ENCODE results near the gene LYPD6.

The LYPD6 gene

DNA sequence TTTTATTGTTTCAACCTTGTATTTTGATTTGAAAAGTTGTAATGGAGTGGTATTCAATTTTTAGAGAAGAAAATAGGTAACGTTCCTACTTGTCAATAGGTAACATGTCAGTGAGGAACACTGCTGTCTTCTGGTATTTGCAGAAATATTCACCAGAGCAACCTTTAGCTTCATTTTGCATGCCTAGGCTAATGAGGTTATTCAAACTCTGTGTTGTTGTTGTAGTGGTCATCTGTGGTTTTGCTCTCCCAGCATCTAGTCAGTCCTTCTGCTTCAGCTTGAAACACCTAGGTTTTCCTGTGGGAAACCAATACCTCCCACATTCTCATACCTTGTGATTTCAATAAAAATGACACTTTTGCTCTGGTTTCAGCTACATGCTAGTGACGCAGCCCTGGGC lies 98.4 kb downstream of the LYPD6 start:
- DNase-seq (ENCODE audit: low spot score), result no peak
- TF ChIP-seq, protein P1, sequence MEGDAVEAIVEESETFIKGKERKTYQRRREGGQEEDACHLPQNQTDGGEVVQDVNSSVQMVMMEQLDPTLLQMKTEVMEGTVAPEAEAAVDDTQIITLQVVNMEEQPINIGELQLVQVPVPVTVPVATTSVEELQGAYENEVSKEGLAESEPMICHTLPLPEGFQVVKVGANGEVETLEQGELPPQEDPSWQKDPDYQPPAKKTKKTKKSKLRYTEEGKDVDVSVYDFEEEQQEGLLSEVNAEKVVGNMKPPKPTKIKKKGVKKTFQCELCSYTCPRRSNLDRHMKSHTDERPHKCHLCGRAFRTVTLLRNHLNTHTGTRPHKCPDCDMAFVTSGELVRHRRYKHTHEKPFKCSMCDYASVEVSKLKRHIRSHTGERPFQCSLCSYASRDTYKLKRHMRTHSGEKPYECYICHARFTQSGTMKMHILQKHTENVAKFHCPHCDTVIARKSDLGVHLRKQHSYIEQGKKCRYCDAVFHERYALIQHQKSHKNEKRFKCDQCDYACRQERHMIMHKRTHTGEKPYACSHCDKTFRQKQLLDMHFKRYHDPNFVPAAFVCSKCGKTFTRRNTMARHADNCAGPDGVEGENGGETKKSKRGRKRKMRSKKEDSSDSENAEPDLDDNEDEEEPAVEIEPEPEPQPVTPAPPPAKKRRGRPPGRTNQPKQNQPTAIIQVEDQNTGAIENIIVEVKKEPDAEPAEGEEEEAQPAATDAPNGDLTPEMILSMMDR (IDR thresholded peaks at IDR 0.05; ENCODE audit: borderline replicate concordance, control extremely low read depth, extremely low read depth, insufficient read depth, missing control alignments), result no peak

DNA sequence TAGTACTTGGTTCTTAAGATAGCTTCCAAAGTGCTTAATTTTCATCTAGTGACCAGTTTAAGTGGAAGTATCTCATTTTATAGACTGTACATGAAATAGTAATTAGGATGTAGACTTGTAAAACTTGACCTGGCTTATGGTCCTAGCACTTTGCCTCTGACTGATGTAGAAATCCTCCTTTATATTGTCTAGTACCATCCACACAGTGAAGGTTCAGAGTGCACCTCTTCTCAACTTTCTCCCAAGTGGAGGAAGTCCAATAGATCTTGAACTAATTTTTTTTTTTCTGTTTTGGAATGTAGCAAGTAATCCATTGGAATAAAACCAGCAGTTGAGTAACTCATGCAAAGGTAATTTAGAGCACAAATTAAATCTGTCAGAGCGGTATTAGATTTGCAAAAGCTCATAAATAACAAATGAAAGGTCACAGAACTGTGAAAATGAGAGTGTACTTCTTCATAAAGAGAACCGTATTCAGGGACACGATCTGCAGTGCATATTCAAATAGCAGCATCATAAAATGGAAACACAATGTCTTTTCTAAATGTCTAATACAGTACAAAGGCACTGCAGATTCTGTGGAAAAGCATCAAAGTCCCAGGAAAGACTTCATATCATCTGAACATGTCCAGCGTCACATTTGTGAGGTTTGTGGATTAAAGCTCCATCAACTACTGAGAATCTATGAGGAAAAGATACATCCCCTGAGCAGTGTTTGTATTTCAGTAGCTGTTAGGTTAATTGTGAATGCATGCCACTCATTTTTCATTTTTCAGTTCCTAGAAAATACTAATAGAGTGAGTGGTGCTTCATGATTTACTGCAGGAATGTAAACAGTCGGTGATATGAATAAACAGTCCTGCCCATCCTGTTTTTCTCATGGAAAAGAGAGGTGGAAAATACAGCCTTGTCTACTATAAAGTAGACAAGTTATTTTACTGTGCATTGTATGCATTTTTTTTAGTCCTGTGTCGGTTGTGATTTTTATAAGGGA lies 100.7 kb downstream of the LYPD6 start:
- TF ChIP-seq, protein P1 (IDR thresholded peaks at IDR 0.05; ENCODE audit: borderline replicate concordance, control extremely low read depth, extremely low read depth, insufficient read depth, missing control alignments), result no peak
- in situ Hi-C loops (cut with MboI; ENCODE audit: low sequenced_read_pairs, unreplicated experiment), result no loop called here
- no peak for DNase-seq (ENCODE audit: low spot score)

More for the DNA sequence above, 98.4 kb downstream of the LYPD6 start:
- in situ Hi-C loops (cut with MboI; ENCODE audit: low sequenced_read_pairs, unreplicated experiment), result no loop called here

DNA sequence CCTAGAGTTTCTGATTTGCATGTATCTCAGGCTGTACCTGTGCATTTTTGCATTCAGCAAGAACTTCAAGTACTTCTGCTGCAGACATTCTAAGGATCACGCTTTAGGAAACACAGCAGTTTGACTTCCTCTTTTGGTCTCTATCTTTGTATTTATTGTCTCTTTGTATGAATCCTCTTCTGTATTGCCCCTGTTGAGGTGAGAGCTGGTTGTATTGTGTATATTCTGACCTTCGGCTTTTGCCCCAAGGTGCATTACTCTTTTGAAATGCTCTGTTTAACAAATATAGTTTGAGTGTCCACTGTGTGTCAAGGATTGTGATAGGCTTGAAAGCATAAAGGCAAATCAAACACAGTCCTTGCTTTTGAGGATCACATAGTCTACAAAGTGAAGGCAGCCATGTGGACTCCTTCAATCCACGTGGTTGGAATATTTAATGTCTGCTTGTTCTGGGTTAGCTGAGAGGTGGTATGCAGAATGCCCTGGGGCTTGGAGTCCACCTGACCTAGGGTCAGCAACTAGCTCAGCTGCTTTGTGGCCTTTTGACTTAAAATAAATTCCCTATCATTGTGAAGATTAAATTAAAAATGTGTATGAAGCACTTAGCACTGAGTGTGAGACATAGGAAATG lies 108.1 kb downstream of the LYPD6 start:
- no peak for DNase-seq (ENCODE audit: low spot score)
- TF ChIP-seq, protein P1 (IDR thresholded peaks at IDR 0.05; ENCODE audit: borderline replicate concordance, control extremely low read depth, extremely low read depth, insufficient read depth, missing control alignments), result no peak
- in situ Hi-C loops (cut with MboI; ENCODE audit: low sequenced_read_pairs, unreplicated experiment), result no loop called here

DNA sequence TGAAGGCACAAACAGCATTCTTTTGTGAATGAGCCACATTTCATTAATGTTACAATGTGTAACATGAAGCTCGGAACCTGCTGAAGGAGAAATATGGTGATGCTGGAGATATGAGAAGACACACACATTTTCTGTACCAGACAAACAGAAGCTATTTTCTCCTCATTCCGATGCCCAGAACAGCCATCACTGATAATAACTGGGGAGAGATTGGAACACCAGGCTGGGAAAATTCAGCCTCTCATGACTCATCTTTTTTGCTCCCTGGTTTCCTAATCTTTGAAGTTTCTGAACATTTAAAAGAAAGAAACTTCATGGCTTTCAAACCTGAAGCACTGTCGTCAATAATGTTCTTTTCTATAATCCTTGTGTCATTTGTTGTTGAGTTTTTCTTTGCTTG lies 110.9 kb downstream of the LYPD6 start:
- no peak for DNase-seq (ENCODE audit: low spot score)
- TF ChIP-seq, protein P1 (IDR thresholded peaks at IDR 0.05; ENCODE audit: borderline replicate concordance, control extremely low read depth, extremely low read depth, insufficient read depth, missing control alignments), result no peak
- in situ Hi-C loops (cut with MboI; ENCODE audit: low sequenced_read_pairs, unreplicated experiment), result no loop called here

DNA sequence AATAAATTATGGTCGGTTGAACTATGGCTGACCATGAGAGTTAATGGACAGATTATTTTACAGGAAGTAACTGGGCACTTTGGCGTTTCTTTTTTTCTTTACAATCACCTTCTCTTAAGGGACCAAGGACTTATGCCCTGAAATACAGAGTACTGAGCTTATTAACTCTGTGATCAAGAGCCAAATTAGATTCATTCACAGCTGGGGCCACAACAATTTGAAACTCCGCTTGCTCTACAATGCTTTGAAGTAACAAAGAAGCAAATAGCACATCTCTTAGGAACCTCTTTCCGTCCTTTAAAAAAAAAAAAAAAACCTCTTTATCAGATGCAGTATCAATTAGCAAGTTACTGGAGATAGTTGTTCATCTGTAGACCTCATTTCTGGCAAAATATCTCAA lies 112.0 kb downstream of the LYPD6 start:
- in situ Hi-C loops (cut with MboI; ENCODE audit: low sequenced_read_pairs, unreplicated experiment), result no loop called here
- no peak for DNase-seq (ENCODE audit: low spot score)
- TF ChIP-seq, protein P1 (IDR thresholded peaks at IDR 0.05; ENCODE audit: borderline replicate concordance, control extremely low read depth, extremely low read depth, insufficient read depth, missing control alignments), result no peak

DNA sequence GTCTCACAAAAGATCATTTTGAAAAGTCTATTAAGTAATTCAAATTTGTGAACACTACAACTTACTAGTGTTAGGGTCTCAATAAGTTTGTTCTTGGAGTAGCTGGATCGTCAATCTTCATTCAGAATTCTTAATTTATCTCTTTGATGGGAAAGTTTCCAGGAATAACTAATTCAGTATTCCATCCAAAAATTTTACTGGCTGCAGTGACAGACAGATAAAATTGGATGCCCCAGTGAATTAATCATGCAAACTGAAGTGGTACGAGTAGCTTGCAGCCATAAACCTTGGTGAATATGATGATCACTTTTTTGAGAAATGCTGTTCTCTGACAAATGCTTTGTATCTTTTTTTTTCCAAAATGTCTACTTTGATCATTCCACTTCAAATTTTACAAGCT lies 112.8 kb downstream of the LYPD6 start:
- TF ChIP-seq, protein P1 (IDR thresholded peaks at IDR 0.05; ENCODE audit: borderline replicate concordance, control extremely low read depth, extremely low read depth, insufficient read depth, missing control alignments), result no peak
- in situ Hi-C loops (cut with MboI; ENCODE audit: low sequenced_read_pairs, unreplicated experiment), result no loop called here

More for the DNA sequence above, 112.8 kb downstream of the LYPD6 start:
- no peak for DNase-seq (ENCODE audit: low spot score)

Data from GM13976 (cell line).